NCI-H146 (cell line): Measurements from ENCODE around the gene ALS2CL.

Experiments
- DNase-seq: peaks from one replicate; lab custom pipeline; 2025; lab: John Stamatoyannopoulos, UW

Gene ALS2CL

DNA sequence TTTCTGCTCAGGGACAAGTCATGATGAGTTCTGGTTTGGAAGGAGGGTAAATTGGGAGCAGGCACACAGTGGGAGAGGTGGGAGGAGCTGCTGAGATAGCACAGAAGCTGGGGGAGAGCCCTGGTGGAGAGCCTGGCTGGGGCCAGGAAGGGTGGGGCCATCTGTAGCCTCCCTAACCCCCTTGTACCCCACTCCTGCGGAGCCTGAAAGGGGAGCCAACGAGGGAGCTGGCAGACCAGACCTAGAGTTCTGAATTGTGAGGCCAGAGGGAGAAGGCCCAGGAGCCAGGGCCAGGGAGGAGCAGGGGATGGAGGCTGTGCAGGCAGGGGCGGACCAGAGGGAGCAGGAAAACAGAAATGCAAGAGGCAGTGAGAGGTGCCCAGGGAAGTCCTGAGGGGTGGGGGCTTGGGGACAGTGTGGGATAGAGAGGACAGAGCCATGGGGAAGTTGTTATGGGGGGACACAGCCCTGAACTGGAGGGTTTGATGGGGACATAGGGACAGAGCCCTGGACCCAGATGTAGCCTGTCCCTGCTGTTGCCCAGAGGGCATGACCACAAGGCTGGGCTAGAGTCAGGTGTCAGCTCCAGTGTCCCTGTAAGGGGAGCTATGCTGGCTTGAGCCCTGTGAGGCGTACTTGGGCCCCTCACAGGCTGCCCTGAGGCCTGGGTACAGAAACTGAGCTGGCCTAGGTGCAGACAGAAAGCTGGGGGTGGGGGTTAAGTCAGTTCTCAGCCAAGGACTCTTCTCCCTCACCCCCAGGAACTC lies 8.9 kb upstream of the ALS2CL start:
- DNase-seq, result no peak

DNA sequence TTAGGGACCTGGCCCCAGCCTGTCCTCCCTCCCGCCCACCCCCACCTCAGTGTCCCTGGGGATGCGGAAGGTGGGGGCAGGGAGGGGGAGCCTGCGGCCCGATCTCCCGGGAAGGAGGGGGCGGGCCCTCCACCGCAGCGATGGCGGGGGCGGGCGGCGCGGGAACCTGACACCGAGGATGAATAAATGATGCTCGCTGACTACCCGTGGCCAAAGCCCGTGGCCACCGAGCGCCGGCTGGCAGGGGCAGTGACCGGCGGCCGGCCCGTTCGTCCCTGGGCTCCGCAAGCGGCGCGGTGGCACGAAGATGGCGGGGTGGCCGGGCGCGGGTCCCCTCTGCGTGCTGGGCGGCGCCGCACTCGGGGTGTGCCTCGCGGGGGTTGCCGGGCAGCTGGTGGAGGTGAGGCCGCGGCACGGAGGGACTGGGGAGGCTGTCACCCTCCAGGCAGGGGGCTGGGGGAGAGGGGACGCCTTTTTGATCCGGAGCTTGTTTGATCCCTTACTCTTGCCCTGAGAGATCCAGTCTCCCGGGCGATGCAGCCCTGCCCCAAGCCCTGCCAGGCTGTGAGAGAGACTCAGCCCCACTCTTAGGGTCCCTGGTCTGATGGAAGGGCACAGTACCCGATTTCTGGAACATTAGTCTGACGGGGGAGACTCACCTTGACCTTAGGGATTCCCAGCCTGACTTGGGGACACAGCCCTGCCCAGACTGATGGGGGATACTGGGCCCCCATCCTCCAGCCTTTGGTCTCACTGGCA lies 7.9 kb upstream of the ALS2CL start, which contains the start of gene TMIE:
Gene TMIE (plus strand): TSS at position 212 of the 759 bp plus-strand sequence. CDS start 96 bp downstream, at position 308.
- DNase-seq, result peak; percentile 32

GRCh38 chr3:46700772-46701171 lies 7.3 kb upstream of the ALS2CL start:
- peak; percentile 73 for DNase-seq

GRCh38 chr3:46699676-46700523 lies 6.4 kb upstream of the ALS2CL start:
- peak; percentile 10 for DNase-seq

GRCh38 chr3:46695962-46696894 lies 2.7 kb upstream of the ALS2CL start:
- no peak for DNase-seq

GRCh38 chr3:46695177-46695961 lies 1.9 kb upstream of the ALS2CL start:
- no peak for DNase-seq

GRCh38 chr3:46694520-46694919 lies 1.0 kb upstream of the ALS2CL start:
- DNase-seq, result no peak

DNA sequence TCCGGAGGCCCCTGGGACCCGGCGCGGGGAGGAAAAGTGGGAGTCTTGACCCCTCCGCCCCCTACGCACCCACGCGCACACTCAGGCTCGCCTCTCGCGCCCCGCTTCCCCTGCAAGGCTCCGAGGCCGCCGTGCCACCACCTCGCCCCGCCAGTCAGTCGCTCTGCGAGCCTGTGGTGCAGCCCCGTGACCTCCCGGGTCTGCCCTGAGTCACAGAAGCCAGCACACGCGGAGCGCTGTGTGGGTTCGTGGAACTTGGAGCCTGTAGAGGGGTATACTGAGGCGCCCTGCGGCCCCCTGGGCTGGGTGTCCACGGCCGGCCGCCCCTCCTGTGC lies 380 bp upstream of the ALS2CL start:
- no peak for DNase-seq

GRCh38 chr3:46692566-46692990 lies 901 bp downstream of the ALS2CL start:
- peak; percentile 72 for DNase-seq

DNA sequence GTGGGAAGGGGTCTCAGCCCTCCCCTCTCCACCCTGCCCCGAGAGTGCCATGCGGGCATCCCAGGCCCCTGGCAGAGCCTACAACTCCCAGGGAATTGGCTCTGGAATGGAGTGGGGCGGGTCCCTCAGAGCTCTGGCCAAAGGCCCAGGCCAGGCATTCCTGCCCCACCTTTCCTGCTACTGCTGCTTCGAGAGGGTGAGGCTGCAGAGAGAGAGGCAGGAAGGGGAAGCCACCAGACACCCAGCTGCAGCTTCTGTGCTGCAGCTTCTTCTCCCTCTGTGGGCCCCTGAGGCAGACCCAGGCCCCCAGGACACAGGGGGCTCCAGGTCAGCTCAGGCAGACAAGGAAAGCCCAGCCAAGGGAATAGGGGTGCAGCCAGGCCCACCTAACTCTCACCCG lies 2.7 kb downstream of the ALS2CL start:
- no peak for DNase-seq

GRCh38 chr3:46685446-46685845 lies 8.0 kb downstream of the ALS2CL start:
- DNase-seq, result no peak

DNA sequence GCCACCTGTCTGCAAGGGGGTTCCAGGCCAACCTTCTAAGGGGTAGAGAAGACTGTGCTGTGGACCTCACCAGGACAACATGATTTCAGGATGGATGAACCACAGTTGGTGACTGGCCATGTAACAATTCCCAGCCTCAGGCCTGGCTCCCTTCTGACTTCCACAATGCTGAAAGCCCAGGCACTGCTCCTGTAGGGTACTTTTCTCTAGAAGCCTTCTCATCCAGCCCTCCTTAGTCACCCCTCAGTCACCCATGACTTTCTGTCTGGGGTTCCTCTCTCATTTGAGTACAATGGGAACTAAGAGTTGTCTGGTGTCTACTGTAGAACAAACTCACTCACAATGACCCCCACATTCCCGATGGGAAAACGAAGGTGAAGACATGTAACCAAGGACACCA lies 8.6 kb downstream of the ALS2CL start:
- DNase-seq, result no peak

GRCh38 chr3:46682974-46683373 lies 10.5 kb downstream of the ALS2CL start:
- DNase-seq, result no peak

- DNase-seq, result no peak
Measured at GRCh38 chr3:46681856-46682540, 11.5 kb downstream of the ALS2CL start.

DNA sequence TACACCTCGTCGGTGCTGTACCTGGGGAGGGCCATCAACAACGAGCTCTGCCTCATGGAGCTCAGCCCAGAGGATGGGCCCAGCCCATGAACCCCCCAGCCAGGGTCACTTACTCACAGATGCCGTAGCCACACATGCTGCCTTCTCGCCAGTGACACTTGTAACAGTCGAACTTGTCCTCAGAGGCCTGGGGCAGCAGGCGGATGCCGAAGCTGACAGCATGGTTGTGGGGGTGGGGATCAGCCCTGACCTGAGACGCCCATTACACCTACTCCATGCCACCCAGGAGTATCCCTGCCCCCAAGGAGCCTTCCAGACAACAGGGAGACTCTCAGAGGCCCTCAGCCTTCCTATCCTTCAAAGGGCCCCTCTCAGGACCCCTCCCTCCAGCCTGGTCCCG lies 12.1 kb downstream of the ALS2CL start:
- DNase-seq, result no peak

- no peak for DNase-seq
Measured at GRCh38 chr3:46680298-46680826, 13.1 kb downstream of the ALS2CL start.

DNA sequence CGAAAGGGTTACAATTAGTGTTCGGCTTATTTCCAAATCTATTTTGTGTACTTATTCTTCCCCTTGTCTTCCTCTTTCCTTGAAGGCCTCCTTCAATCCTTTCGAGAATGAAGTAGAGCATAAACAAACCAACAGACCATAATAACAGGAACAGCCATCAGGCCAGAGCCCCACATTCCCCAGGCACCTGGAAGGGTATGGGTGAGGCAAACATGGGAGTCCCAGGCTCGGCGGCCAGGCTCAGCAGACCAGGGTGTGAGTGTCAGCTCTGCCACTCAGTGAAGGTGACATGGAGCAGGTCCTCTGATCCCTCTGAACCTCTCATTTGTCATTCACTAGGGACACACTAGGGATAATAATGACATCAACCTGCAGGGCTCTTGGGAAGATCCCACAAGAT lies 13.8 kb downstream of the ALS2CL start:
- DNase-seq, result no peak

- no peak for DNase-seq
Measured at GRCh38 chr3:46678280-46678679, 15.2 kb downstream of the ALS2CL start.

DNA sequence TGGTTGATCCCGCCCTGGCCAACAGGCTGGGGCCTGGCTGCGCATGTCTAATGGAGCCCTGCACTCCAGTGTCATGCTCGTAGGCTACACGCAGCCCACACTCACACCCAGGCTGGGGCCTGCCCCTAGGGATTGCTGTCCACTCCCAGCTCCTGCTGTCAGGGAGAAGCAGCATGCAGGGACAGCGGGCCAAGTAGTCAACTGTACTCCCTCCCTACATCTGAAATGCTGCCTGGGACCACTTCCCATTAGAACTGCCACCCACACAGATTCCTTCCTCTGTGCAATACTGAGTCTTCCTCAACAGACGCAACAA lies 16.1 kb downstream of the ALS2CL start:
- no peak for DNase-seq
